ENCODE measurements around the gene MATK. TPM values are rescaled to one million over a fixed set of nuclear protein-coding genes. Genes with fewer than 3 reads are reported as not detected.

MATK gene
- total RNA-seq, 2 donors from 2014 or later: 5.4 to 6.4 TPM

DNA sequence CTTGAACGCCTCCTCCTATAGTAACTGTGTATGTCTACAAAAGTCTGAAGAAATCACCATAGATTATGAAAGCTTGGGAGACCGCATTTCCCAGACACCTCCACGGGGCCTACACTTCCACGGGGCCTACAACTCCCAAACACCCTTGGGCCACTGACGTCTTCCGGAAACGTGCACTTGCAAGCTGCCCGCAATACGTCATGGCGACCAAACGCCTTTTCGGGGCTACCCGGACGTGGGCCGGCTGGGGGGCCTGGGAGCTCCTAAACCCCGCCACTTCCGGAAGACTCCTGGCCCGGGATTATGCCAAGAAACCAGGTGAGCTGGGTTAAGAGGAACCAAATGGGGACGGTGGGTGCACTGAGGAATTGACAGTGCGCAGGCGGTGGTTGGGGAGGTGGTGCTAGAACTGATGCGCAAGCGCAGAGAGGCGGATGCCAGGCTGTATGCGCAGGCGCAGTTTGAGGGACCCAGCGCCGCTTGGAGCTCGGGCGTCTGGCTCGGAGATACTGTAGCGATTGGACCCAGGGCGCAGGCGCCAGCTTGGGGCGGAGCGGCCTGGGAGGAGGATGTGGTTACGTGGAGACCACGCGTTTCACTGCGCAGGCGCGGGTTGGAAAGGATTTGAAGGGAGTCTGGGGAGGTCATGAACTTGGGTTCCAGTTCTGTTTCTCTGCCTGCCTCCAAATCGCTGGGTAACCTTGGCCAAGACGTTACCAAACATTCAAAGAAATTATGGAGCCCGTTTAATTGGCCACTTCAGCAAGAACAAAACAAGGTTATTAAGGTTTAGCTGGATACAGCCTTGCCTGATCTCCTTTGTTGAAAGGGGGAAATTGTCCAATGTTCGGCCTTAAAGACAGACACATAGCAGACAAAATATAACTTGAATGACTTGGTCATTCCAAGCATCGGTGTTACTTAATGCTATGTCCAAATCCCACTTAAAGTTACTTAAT is 23.4 kb downstream of the MATK start, which contains the start of gene MRPL54:
TSS of gene MRPL54 (plus strand) at position 182 of the 959 bp plus-strand sequence. CDS start at position 201, 19 bp downstream.
- TF ChIP-seq CTCF (IDR thresholded peaks at IDR 0.05): no peak
- Histone ChIP-seq H3K27ac (peak within 1 kb of the TSS; percentile 97 to 100), H3K36me3 (peaks cover 18% of the 10 kb centered on the region), H3K27me3 (replicated peaks; ENCODE audit: insufficient read depth) (no peaks in the 10 kb centered on the region), H3K4me1 (ENCODE audit: control insufficient read depth in 1 of 2, low read depth in 2 of 2) (peaks cover 16 to 38% of the 10 kb centered on the region in 2 donors), H3K9me3 (no peaks in the 10 kb centered on the region), H3K4me3 (peak within 1 kb of the TSS; percentile 92)
- DNase-seq (ENCODE audit: low spot score) (peak; percentile 98), ATAC-seq (ENCODE audit: insufficient number of reproducible peaks, low FRiP score, low read depth) (peak; percentile 91)

DNA sequence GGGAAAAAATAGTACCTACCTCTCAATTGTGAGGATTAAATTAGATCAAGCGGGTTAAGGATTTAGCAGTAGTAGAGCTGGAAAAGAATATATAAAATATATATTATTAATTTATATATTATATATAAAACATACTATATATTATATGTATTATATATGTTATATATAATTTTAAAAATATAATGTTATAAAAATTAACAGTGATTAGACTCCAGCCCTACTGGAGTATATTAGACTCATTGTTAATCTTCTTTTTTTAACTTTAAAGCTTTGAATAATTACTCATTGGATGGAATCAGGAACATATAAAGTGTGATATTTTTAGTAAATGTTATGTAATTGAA is 24.1 kb downstream of the MATK start:
- Histone ChIP-seq H3K4me3 (peak overlapping the region; percentile 92), H3K36me3 (peaks cover 18% of the 10 kb centered on the region), H3K4me1 (ENCODE audit: control insufficient read depth in 1 of 2, low read depth in 2 of 2) (peaks cover 16 to 38% of the 10 kb centered on the region in 2 donors)

DNA sequence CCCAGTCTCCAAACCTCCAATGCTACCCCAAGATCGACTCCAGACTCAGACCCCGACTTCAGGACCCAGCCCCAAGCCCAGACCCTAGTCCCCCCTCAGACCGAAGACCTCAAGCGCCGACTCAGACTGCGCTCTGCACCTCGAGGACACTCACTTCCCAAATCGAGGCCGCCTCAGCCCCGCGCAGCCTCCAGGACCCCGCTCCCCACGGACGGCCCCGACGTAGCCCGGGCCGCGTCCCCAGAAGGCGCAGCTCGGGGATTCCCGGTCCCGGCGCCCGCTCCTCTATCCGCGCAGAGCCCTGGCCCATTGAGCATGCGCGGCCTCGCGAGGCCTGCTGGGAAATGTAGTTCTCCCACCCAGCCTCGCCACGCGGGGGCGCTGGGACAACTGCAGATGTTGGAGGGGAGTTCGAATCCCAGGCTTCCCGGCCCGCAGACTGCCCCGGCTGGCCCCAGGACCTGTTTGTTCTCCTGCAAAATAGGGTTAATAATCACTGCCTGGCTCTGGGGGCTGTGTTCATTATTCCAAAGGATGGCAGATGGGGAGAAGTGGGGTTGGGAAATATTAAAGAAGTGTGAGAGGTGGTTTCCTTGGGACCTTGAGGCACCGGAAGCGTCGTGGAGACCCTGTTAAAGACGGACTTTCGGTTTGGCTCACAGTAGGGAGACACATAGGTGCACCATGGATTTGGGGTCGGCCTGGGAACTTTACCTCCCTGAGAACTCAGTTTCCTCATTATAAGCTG is 24.6 kb downstream of the MATK start, which contains the start of gene APBA3:
TSS of gene APBA3 (minus strand) at position 311 of the 748 bp plus-strand sequence. CDS start 1,428 bp downstream, outside the sequence.
- H3K4me1 ChIP-seq (ENCODE audit: control insufficient read depth in 1 of 2, low read depth in 2 of 2): peaks cover 16 to 38% of the 10 kb centered on the region in 2 donors

More for the DNA sequence above, 24.1 kb downstream of the MATK start:
- DNase-seq (ENCODE audit: low spot score) (no peak), ATAC-seq (ENCODE audit: insufficient number of reproducible peaks, low FRiP score, low read depth) (no peak)
- Histone ChIP-seq H3K9me3 (no peaks in the 10 kb centered on the region), H3K27me3 (replicated peaks; ENCODE audit: insufficient read depth) (no peaks in the 10 kb centered on the region), H3K27ac (peak overlapping the region; percentile 97 to 100)
- no peak for TF ChIP-seq CTCF (IDR thresholded peaks at IDR 0.05)

GRCh38 chr19:3760871-3761361 is 25.3 kb downstream of the MATK start:
- peak overlapping the region; percentile 43 to 62 for H3K27ac ChIP-seq
- H3K27me3 ChIP-seq (replicated peaks; ENCODE audit: insufficient read depth): no peaks in the 10 kb centered on the region
- H3K4me3 ChIP-seq: peak overlapping the region; percentile 92
- H3K4me1 ChIP-seq (ENCODE audit: control insufficient read depth in 1 of 2, low read depth in 2 of 2): peaks cover 16 to 38% of the 10 kb centered on the region in 2 donors
- TF ChIP-seq CTCF (IDR thresholded peaks at IDR 0.05): no peak
- DNase-seq (ENCODE audit: low spot score): no peak
- peaks cover 17% of the 10 kb centered on the region for H3K36me3 ChIP-seq
- H3K9me3 ChIP-seq: no peaks in the 10 kb centered on the region
- no peak for ATAC-seq (ENCODE audit: insufficient number of reproducible peaks, low FRiP score, low read depth)

More for the DNA sequence above, 24.6 kb downstream of the MATK start, which contains the start of gene APBA3:
- Histone ChIP-seq H3K4me3 (peak within 1 kb of the TSS; percentile 92), H3K9me3 (no peaks in the 10 kb centered on the region), H3K27ac (peak within 1 kb of the TSS; percentile 97 to 100), H3K27me3 (replicated peaks; ENCODE audit: insufficient read depth) (no peaks in the 10 kb centered on the region), H3K36me3 (peaks cover 18% of the 10 kb centered on the region)
- DNase-seq (ENCODE audit: low spot score): peak; percentile 74
- no peak for ATAC-seq (ENCODE audit: insufficient number of reproducible peaks, low FRiP score, low read depth)
- peak; percentile 70 for TF ChIP-seq CTCF (IDR thresholded peaks at IDR 0.05)

Data from thoracic aorta (tissue), 2 donors.